Neural cell (in vitro differentiated cells): ENCODE data around the gene VWA8.

Source experiments
- POLR2AphosphoS5 ChIP-seq: IDR thresholded peaks from 2 replicates; pipeline ENCODE4 v1.6.1; 2012
- SMC3 ChIP-seq: fragments of 450-650 bp; conservative IDR thresholded peaks from 2 replicates; pipeline ENCODE4 v1.6.1; 2014; ENCODE audit warnings: antibody characterized with exemption, mild to moderate bottlenecking, moderate library complexity; ENCODE audit not compliant: poor library complexity
- TAF1 ChIP-seq: IDR thresholded peaks from 2 replicates; pipeline ENCODE4 v1.6.1; 2012; ENCODE audit warnings: low read depth
- TF ChIP-seq, protein P1 (sequence below): fragments of 450-650 bp; IDR thresholded peaks from 2 replicates; pipeline ENCODE4 v1.5.1; 2014; ENCODE audit warnings: antibody characterized with exemption, mild to moderate bottlenecking, moderate library complexity; ENCODE audit not compliant: poor library complexity, severe bottlenecking

DNA sequence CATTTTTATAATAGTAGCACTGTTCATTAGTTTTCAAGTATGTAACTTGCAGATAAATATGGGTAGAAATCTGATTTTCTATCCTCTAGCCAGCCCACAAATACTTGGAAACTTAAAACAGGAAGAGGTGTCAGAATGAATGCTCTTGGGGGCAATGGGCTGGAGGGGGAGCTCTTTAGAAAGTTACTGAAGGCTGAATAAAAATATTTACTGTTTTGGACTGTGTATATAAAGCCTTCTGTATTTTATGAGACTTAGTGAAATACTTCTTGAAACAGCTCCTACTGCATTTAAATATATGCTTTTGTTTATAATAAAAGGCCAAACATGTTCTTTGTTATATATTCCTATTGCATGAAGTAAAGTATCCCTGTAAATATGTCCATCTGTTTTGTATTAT lies 364.7 kb downstream of the VWA8 start:
- TF ChIP-seq, protein P1, sequence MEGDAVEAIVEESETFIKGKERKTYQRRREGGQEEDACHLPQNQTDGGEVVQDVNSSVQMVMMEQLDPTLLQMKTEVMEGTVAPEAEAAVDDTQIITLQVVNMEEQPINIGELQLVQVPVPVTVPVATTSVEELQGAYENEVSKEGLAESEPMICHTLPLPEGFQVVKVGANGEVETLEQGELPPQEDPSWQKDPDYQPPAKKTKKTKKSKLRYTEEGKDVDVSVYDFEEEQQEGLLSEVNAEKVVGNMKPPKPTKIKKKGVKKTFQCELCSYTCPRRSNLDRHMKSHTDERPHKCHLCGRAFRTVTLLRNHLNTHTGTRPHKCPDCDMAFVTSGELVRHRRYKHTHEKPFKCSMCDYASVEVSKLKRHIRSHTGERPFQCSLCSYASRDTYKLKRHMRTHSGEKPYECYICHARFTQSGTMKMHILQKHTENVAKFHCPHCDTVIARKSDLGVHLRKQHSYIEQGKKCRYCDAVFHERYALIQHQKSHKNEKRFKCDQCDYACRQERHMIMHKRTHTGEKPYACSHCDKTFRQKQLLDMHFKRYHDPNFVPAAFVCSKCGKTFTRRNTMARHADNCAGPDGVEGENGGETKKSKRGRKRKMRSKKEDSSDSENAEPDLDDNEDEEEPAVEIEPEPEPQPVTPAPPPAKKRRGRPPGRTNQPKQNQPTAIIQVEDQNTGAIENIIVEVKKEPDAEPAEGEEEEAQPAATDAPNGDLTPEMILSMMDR: no peak
- TF ChIP-seq SMC3 (no peak), TAF1 (no peak), POLR2AphosphoS5 (no peak)
